ENCODE results near the gene CALM3.
A peak's percentile ranks its signal among the peaks of the same experiment; 100 is the strongest.
"Not testable (repeated sequence)": the region's sequence is repeated elsewhere in the genome, so short reads cannot be mapped to it uniquely, and the experiment has no call there.

The CALM3 gene

DNA sequence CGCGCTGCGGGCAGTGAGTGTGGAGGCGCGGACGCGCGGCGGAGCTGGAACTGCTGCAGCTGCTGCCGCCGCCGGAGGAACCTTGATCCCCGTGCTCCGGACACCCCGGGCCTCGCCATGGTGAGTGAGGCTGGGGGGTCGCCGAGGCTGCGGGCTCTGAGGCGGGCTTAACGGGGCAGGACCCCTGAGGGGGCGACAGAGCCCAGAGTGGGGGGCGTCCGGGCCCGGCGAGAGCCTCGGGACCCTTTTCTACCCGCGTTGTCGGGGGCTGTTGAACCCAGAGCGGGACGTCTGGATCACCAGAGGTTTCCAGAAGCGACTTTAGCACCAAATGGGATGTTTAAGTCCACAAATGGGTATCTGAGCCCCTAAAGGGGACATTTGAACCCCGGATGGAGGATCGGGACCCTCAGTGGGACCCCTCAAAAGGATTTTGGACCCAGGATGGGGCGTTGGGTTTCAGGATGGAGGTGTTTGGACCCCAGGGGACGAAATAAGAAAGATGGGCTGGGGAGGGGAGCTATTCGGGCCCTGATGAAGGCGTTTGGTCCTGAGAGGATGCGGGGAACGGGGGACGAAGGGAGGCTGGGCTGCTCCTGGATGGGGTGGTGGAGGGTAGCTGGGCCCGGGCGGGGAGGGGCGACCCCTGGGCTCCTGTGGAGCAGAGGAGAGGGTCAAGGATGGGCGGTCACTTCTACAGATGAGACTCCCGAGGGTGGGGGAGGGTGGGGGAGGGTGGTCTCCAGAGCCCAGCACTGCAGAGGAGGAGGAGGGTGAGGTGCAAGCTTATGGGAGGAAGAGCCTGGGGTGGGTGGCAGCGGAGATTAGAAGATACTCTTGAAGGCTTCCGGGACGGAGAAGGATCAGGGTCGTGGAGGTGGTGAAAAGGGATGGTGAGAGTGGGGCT is at the start of gene CALM3:
Gene CALM3 (plus strand): TSS at position 13 of the 907 bp plus-strand sequence. CDS start 105 bp downstream, at position 118.
- peak within 1 kb of the TSS; percentile 83 for H3K4me3 ChIP-seq (replicated peaks; ENCODE audit: low read depth, low read length)
- no peaks in the 10 kb centered on the region for H3K27me3 ChIP-seq (replicated peaks; ENCODE audit: control insufficient read depth, insufficient read depth, low read length)
- peaks cover 9% of the 10 kb centered on the region for H3K36me3 ChIP-seq (ENCODE audit: control insufficient read depth, insufficient read depth, low read length)
- TF ChIP-seq, protein P1, sequence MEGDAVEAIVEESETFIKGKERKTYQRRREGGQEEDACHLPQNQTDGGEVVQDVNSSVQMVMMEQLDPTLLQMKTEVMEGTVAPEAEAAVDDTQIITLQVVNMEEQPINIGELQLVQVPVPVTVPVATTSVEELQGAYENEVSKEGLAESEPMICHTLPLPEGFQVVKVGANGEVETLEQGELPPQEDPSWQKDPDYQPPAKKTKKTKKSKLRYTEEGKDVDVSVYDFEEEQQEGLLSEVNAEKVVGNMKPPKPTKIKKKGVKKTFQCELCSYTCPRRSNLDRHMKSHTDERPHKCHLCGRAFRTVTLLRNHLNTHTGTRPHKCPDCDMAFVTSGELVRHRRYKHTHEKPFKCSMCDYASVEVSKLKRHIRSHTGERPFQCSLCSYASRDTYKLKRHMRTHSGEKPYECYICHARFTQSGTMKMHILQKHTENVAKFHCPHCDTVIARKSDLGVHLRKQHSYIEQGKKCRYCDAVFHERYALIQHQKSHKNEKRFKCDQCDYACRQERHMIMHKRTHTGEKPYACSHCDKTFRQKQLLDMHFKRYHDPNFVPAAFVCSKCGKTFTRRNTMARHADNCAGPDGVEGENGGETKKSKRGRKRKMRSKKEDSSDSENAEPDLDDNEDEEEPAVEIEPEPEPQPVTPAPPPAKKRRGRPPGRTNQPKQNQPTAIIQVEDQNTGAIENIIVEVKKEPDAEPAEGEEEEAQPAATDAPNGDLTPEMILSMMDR (IDR thresholded peaks at IDR 0.05; ENCODE audit: insufficient read depth, low read length, poor library complexity, severe bottlenecking), result no peak
- no peak for DNase-seq (ENCODE audit: extremely low read depth, insufficient read length)

DNA sequence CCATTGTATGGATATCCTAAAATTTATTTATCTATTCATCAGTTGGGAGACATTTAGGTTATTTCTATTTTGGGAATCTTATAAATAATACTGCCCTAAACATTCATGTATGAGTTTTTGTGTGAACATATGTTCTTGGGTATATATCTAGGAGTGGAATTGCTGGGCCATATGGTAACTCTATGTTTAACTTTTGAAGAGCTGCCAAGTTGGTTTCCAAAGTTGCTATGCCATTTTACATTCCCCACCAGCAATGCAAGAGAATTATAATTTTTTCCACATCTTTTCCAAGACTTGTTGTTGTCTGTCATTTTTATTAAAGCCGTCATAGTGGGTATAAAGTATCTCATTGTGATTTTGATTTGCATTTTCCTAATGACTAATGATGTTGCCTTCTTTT is 48.2 kb upstream of the CALM3 start:
- H3K36me3 ChIP-seq (ENCODE audit: control insufficient read depth, insufficient read depth, low read length), result no peaks in the 10 kb centered on the region
- no peak overlapping the region for H3K4me3 ChIP-seq (replicated peaks; ENCODE audit: low read depth, low read length)
- no peaks in the 10 kb centered on the region for H3K27me3 ChIP-seq (replicated peaks; ENCODE audit: control insufficient read depth, insufficient read depth, low read length)
- DNase-seq (ENCODE audit: extremely low read depth, insufficient read length), result no peak
- TF ChIP-seq, protein P1 (IDR thresholded peaks at IDR 0.05; ENCODE audit: insufficient read depth, low read length, poor library complexity, severe bottlenecking), result no peak

DNA sequence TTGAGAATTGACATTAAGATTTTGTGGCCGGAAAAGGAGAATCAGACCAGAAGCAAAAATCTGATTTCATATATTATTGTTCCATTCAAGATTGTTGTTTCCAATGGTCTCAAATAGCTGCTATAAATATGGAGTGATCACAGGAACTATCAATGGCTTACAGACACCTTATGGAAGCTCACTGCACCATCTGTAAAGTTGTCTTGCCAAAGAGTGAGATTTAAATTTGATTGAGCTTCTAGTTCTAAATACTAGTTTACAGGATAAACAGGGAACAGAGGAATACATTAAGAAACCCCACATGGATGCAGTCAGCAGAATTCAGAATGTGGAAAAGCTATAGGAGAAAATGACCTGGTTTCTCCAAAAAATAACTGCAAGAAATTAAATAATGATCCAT is 47.0 kb upstream of the CALM3 start:
- Histone ChIP-seq H3K36me3 (ENCODE audit: control insufficient read depth, insufficient read depth, low read length) (no peaks in the 10 kb centered on the region), H3K27me3 (replicated peaks; ENCODE audit: control insufficient read depth, insufficient read depth, low read length) (no peaks in the 10 kb centered on the region), H3K4me3 (replicated peaks; ENCODE audit: low read depth, low read length) (no peak overlapping the region)
- TF ChIP-seq, protein P1 (IDR thresholded peaks at IDR 0.05; ENCODE audit: insufficient read depth, low read length, poor library complexity, severe bottlenecking), result no peak
- no peak for DNase-seq (ENCODE audit: extremely low read depth, insufficient read length)

DNA sequence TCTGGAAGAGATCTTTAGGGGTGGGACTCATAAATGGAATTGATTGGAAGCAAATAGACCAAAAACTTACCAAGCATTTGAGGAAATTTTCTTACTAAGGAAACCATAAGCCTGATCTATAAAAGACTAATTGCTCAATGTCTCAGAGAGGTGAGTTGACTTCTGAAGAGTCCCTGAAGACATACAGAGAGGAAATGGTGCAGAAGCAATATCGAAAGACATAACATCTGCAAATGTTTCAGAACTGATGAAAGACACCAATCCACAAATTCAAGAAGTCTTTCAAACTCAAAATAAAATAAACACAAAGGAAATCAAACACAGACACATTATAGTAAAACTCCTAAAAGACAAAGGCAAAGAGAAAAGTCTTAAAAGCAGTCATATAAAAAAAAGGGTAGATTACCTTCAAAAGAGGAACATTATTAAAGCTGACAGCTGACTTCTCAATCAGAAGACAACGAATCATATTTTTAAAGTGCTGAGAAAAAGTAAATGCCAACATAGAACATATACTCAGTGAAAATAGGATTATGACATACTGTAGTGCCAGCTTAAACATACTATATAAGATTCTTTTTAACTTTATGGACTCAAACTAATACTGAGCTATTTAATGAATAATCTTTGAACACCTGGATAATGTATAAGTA is 45.4 kb upstream of the CALM3 start:
- DNase-seq (ENCODE audit: extremely low read depth, insufficient read length), result no peak
- Histone ChIP-seq H3K27me3 (replicated peaks; ENCODE audit: control insufficient read depth, insufficient read depth, low read length) (no peaks in the 10 kb centered on the region), H3K36me3 (ENCODE audit: control insufficient read depth, insufficient read depth, low read length) (no peaks in the 10 kb centered on the region), H3K4me3 (replicated peaks; ENCODE audit: low read depth, low read length) (no peak overlapping the region)
- TF ChIP-seq, protein P1 (IDR thresholded peaks at IDR 0.05; ENCODE audit: insufficient read depth, low read length, poor library complexity, severe bottlenecking), result no peak

DNA sequence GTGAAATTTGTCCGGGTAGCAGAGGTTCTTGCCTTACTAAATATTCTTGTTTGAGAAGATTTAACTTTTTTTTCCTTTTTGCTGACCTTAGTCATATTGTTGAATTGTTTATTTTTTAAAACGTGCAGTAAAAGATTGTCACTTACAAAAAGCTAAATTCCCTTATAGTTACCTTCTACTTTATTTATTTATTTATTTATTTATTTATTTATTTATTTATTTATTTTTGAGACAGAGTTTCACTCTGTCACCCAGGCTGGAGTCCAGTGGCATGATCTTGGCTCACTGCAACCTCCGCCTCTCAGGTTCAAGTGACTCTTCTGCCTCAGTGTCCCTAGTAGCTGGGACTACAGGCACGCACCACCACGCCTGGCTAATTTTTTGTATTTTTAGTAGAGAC is 44.7 kb upstream of the CALM3 start:
- not testable (repeated sequence) for H3K36me3 ChIP-seq (ENCODE audit: control insufficient read depth, insufficient read depth, low read length); H3K4me3 ChIP-seq (replicated peaks; ENCODE audit: low read depth, low read length); DNase-seq (ENCODE audit: extremely low read depth, insufficient read length); H3K27me3 ChIP-seq (replicated peaks; ENCODE audit: control insufficient read depth, insufficient read depth, low read length)

DNA sequence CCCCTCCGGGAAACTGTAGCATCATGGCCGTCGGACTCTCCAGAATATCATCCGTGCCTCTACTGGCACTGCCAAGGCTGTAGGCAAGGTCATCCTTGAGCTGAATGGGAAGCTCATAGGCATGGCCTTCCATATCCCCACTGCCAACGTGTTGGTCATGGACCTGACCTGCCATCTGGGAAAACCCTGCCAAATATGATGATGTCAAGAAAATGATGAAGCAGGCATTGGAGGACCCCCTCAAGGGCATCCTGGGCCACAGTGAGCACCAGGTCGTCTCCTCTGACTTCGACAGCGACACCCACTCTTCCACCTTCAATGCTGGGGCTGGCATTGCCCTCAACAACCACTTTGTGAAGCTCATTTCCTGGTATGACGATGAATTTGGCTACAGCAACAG is 41.9 kb upstream of the CALM3 start:
- no peak for DNase-seq (ENCODE audit: extremely low read depth, insufficient read length)
- H3K36me3 ChIP-seq (ENCODE audit: control insufficient read depth, insufficient read depth, low read length), result no peaks in the 10 kb centered on the region
- no peaks in the 10 kb centered on the region for H3K27me3 ChIP-seq (replicated peaks; ENCODE audit: control insufficient read depth, insufficient read depth, low read length)
- TF ChIP-seq, protein P1 (IDR thresholded peaks at IDR 0.05; ENCODE audit: insufficient read depth, low read length, poor library complexity, severe bottlenecking), result no peak
- no peak overlapping the region for H3K4me3 ChIP-seq (replicated peaks; ENCODE audit: low read depth, low read length)

DNA sequence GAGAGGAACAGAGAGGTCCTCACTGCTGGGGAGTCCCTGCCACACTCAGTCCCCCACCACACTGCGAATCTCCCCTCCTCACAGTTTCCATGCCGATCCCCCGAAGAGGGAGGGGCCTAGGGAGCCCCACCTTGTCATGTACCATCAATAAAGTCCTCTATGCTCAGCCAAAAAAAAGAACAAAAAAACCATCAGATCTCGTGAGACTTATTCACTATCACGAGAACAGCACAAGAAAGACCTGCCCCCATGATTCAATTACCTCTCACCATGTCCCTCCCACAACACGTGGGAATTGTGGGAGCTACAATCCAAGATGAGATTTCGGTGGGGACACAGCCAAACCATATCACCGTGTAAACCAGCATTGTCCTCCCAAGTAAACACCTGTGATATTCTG is 41.5 kb upstream of the CALM3 start:
- not testable (repeated sequence) for H3K27me3 ChIP-seq (replicated peaks; ENCODE audit: control insufficient read depth, insufficient read depth, low read length); H3K36me3 ChIP-seq (ENCODE audit: control insufficient read depth, insufficient read depth, low read length); DNase-seq (ENCODE audit: extremely low read depth, insufficient read length); H3K4me3 ChIP-seq (replicated peaks; ENCODE audit: low read depth, low read length)
